HG03565 (cell line): ENCODE results near the gene PFKL.
"Not testable (repeated sequence)": the region's sequence is repeated elsewhere in the genome, so short reads cannot be mapped to it uniquely, and the experiment has no call there.

Experiments used
- ATAC-seq: cut with Tn5 transposase; IDR thresholded peaks from one replicate; pipeline ENCODE4 v1.9.1; 2021; ENCODE audit warnings: mild to moderate bottlenecking, moderate library complexity; ENCODE audit not compliant: unreplicated experiment

PFKL gene

GRCh38 chr21:44354775-44355771 lies 55.2 kb downstream of the PFKL start:
- no peak for ATAC-seq

- no peak for ATAC-seq
Measured at GRCh38 chr21:44356160-44356559, 56.3 kb downstream of the PFKL start.

- ATAC-seq, result no peak
Measured at GRCh38 chr21:44356636-44357035, 56.8 kb downstream of the PFKL start.

GRCh38 chr21:44357064-44357837 lies 57.4 kb downstream of the PFKL start:
- no peak for ATAC-seq

GRCh38 chr21:44359396-44359795 lies 59.5 kb downstream of the PFKL start:
- ATAC-seq, result no peak

- no peak for ATAC-seq
Measured at GRCh38 chr21:44360159-44360558, 60.3 kb downstream of the PFKL start.

GRCh38 chr21:44361903-44362302 lies 62.0 kb downstream of the PFKL start:
- not testable (repeated sequence) for ATAC-seq

GRCh38 chr21:44363278-44363677 lies 63.4 kb downstream of the PFKL start:
- ATAC-seq, result no peak

GRCh38 chr21:44364151-44365053 lies 64.5 kb downstream of the PFKL start:
- no peak for ATAC-seq

GRCh38 chr21:44365251-44365966 lies 65.6 kb downstream of the PFKL start:
- no peak for ATAC-seq

- no peak for ATAC-seq
Measured at GRCh38 chr21:44365967-44366585, 66.2 kb downstream of the PFKL start.

GRCh38 chr21:44366586-44367211 lies 66.8 kb downstream of the PFKL start:
- ATAC-seq, result no peak

- ATAC-seq, result no peak
Measured at GRCh38 chr21:44368711-44369446, 69.0 kb downstream of the PFKL start.

GRCh38 chr21:44370027-44370735 lies 70.3 kb downstream of the PFKL start:
- ATAC-seq, result no peak

GRCh38 chr21:44370786-44371410 lies 71.0 kb downstream of the PFKL start:
- no peak for ATAC-seq

GRCh38 chr21:44371596-44371995 lies 71.7 kb downstream of the PFKL start:
- ATAC-seq, result no peak

- no peak for ATAC-seq
Measured at GRCh38 chr21:44372616-44373015, 72.8 kb downstream of the PFKL start.
